GM19035 (cell line): ENCODE measurements around the gene HOXA6.

Experiments
- ATAC-seq: cut with Tn5 transposase; IDR thresholded peaks from one replicate; pipeline ENCODE4 v1.9.1; 2021; ENCODE audit not compliant: unreplicated experiment

Gene HOXA6

DNA sequence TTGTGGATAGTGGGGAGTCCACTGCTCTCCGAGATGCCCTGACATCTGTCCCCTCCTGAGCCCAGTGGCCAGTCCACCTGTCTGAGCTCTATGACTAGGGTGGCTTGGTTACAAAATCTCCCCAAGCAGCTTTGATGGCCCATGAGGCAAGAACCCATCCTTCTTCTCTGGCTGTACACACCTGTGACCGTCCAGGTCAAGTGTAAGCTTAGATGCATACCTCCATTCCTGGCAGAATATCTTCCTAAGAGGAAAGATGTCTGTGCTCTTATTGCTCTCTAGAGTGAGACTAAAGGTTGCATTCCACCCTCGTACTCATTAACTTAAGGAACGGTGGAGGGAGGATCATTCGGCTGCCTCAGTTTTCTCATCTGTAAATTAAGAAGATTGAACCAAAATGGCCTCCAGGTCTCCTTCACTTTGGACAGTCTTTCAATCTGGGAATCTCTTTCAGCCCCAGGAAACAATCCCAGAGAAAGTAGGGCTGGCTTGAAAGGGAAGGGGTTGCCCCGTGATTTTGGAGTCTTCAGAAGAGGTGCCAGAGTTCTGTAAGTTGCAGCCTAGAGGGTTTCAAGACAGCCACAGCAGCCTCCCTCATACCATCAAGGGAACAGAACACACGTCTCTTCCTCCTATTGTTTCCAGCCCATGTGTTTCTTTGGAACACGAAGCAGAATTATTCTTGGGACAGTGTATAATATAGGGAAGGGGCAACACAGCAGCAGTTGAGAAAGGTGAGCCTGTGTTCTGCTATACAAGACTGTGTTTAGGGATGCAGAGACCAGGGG, 22.5 kb downstream of the HOXA6 start:
- no peak for ATAC-seq

GRCh38 chr7:27124096-27124901, 23.3 kb downstream of the HOXA6 start:
- no peak for ATAC-seq

DNA sequence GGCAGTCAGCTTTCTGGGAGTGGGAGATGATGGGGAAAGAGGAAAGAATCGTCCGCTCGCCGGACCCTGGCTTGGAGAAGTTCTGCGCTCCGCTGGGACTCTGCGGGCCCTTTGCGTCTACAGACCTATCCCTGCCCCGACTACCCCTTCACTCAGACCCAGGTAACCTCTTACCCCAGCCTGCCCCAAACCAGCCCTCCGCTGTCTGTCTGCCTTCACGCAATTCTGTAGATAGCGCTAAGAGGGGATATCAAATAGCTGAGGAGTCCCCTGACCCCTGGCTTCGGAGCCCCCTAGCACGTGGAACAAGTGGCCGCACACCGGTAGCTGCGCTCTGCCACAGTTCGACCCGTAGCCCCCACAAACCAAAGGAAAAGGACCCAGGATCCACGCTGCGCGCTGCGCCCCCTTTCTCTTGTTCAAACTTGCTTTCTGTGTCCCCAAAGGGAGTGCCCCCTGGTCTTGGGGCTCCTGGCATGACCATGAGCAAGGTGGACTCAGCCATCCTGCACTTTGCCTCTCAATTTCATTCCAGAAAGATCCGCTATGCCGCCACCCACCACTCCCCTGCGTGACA, 24.0 kb downstream of the HOXA6 start:
- ATAC-seq = no peak

DNA sequence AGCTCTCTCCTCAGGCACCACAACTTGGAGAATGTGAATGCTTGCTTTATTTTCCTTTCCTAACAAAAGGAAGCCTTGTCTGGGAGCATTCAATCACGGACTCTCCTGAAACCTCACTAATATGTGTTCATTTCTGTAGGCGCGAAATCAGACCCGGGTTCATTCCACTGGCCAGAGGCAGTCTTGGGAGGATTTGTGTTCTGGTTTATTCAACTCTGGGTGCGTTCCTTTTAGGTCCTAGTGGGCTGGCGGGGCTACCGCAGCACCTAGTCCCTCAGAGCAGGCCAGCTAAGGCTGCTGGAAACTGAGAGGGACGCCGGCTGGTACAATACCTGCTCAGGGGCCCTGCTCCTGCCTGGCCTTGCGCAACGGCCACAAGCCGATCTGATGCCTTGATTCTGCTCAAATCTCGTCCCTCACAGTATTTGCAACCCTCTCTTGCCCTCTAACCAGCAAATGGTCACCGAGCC, 24.5 kb downstream of the HOXA6 start:
- ATAC-seq = no peak

GRCh38 chr7:27122077-27122910, 25.3 kb downstream of the HOXA6 start:
- no peak for ATAC-seq

- no peak for ATAC-seq
Measured at GRCh38 chr7:27121684-27122076, 25.9 kb downstream of the HOXA6 start.

- no peak for ATAC-seq
Measured at GRCh38 chr7:27119412-27119911, 28.1 kb downstream of the HOXA6 start.

GRCh38 chr7:27118580-27118979, 29.0 kb downstream of the HOXA6 start:
- no peak for ATAC-seq

- ATAC-seq = no peak
Measured at GRCh38 chr7:27117887-27118491, 29.6 kb downstream of the HOXA6 start.

GRCh38 chr7:27116962-27117886, 30.4 kb downstream of the HOXA6 start:
- ATAC-seq = no peak

- ATAC-seq = no peak
Measured at GRCh38 chr7:27116031-27116961, 31.3 kb downstream of the HOXA6 start.

GRCh38 chr7:27115221-27116026, 32.1 kb downstream of the HOXA6 start:
- no peak for ATAC-seq

DNA sequence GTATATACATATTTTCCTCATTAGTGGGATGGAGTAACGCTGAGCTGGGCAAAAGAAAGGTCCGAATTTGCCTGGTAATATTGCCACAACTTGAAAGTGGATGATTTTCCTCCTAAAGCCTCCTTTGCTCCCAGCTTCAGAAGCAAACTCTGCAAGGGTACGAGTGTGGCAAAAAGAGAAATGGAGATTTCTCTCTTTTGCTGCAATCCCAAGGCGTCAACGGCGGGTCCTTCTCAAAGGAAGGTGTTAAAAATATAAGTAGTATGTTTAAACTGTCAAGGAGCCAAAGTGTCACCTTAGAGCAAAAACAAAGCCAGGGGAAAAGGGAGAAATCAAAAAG, 32.7 kb downstream of the HOXA6 start:
- ATAC-seq = no peak

DNA sequence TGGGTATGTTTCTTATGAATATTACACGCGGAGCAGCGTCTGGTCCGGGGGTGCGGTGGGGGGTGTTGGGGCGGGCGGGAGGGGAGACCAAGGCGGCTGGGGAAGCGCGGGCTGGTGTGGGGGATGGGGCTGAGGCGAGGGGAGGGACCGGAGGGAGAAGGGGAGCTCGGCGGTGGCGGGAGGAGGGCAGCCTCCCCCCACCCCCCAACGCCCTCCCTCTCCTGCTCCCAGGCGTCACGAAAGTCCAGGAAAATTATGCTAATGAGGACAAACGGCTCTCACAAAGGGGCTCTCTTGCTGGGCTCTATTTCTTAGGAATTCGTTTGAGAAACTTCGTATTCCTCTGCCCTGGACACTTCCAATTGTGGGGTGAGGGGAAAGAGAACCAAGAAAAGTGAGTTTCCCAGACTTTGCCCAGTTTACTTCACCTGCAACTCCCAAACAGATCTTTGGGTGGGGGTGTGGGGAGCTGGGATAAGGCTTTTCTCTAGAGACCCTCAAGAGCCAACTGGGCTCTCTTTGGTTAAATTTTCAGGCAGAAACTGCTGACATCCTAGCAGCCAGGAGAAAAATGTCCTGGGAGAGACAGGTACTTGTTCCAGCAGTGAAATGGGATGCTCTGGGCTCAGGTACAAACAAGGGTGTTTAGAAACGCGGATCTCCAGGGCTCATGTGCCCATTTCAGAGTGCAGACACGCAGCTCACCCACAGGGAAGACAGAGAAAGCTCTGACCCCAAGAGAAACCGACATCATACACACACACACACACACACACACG, 33.4 kb downstream of the HOXA6 start:
- ATAC-seq = no peak

- ATAC-seq = no peak
Measured at GRCh38 chr7:27112955-27113949, 34.3 kb downstream of the HOXA6 start.

- no peak for ATAC-seq
Measured at GRCh38 chr7:27112361-27112760, 35.2 kb downstream of the HOXA6 start.
